Pulmonary artery endothelial cell (primary cell): ENCODE data around the gene RNF220. TPM values are rescaled to one million over a fixed set of nuclear protein-coding genes. Genes with fewer than 3 reads are reported as not detected.
"Not testable (repeated sequence)": the region's sequence is repeated elsewhere in the genome, so short reads cannot be mapped to it uniquely, and the experiment has no call there.

Source experiments
- DNase-seq: peaks from one replicate; pipeline ENCODE4 v3.0.0-alpha.2; 2011; ENCODE audit warnings: low read depth, low spot score
- total RNA-seq: library from RNA; depleted of rRNA; stranded (reverse); fragments of >200 nt; gene quantifications from 2 replicates; pipeline ENCODE4 v1.2.3, GENCODE V29; 2014

RNF220 gene
- total RNA-seq, 1 donor from 2014 or later, result 76.7 TPM

DNA sequence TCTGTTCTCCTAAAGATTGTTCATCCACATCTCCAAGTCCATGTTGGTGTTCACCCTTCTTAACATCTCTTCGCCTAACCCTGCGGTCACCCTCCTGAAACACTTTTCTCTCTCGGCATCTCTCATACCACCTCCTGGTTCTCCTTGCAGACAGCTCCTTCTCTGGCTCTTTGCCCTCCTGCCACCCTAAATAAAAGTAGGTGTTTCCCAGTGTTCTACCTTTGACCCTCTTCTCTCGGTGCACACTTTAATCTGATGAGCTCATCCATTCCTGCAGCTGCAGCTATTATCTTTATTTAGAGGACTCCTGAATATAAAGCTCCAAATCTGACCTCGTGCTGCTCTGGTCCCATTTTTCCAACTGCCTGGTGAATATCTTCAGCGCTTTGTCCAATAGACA, 142.3 kb downstream of the RNF220 start:
- DNase-seq, result no peak

DNA sequence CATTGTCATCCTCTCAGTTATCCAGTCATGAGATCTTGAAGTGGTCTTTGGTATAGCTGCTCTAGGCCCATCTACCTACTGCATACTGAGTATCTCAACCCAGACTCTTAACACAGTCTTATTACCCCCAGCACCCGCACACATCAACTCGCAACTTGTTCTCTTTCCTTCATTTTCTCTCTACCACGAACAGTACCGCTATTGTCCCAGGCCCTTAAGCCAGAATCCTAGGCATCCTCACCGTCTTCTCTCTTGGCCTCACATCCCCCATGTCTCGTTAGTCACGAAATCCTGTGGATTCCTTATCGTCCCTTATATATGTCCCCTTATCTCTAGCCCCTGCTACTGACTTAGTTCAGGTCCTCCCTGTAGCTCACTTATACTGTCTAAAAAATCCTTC, 142.8 kb downstream of the RNF220 start:
- no peak for DNase-seq

DNA sequence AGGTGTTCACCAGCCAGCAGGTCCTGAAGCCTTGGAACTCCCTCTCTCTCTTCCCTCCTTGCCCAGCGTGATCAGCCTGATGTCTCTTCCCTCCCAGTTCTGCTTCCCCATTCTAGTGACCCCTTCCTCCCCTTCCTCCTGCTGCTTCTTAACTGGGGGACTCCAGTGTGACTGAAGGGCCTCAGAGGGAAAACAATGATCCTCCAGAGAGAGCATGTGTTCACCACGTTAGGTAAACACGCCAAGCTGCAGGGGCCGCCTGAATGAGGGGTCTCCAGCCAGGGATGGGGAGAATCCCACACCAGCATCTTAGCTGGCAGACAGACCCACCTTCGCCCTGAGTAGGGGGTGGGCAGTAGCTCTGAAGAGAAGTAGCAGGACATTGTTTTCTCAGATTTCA, 144.5 kb downstream of the RNF220 start:
- DNase-seq, result no peak

DNA sequence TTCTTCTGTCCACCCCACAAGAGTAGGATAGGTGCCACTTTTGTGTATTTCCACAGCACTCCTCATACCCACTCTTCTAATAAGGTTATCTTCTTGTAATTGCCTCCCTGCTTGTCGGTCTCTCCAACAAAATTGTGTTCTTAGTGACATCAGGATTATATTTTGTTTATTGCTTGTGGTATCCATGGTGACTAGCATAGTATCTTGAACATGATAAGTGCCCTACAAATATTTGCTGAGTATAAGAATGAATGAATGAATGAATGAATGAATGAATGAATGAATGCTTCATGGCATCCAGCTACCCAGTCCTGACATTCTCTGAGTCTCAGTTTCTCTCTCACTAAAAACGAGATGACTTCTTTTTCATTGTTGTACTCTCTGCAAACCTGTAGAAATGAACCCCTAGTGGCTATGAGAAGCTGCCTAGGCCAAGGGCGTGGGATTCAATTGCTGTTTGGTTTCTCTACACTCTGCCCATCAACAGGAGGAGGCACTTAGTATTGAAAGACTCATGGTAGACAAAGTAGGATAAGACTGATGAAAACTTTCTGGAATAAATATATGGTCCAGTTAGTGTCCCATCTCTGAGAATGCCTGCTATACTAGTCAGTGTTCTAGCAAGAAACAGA, 148.2 kb downstream of the RNF220 start:
- DNase-seq, result no peak

DNA sequence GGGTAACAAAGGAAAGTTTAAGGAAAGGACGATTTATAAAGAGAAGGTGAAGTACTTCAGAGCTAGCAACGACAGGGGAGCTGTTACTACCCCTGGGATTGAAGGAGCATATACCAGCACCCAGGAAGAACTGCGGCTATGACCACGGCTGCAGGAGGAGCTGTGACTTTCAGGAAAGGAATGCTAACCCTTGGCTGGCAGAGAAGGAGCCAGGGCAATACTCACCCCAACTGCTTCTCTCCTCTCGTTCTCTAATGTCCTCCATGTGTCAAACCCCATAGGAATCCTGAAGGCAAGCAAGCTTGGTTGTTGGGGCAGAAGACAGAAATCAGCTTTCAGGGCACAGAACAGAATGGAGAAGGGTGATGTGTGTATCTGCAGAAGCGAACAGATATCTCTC, 148.7 kb downstream of the RNF220 start:
- DNase-seq, result no peak

DNA sequence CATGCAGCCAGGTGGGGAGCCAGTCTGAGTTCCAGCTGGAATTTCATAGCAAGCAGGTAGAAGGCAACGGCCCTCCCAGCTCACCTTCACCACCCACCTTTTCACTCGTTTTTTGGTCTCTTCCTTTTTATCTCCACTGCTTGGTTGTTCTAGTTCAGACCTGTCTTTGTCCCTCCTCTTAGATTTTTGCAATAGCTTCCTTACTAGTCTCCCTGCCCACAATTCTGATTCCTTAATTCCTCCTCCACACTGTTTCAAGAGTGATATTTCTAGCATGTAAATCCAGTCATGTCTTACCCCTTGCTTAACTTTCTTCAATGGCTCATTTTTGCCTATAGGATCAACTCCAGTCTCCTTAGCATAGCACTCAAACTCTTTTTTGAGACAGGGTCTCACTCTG, 149.7 kb downstream of the RNF220 start:
- no peak for DNase-seq

DNA sequence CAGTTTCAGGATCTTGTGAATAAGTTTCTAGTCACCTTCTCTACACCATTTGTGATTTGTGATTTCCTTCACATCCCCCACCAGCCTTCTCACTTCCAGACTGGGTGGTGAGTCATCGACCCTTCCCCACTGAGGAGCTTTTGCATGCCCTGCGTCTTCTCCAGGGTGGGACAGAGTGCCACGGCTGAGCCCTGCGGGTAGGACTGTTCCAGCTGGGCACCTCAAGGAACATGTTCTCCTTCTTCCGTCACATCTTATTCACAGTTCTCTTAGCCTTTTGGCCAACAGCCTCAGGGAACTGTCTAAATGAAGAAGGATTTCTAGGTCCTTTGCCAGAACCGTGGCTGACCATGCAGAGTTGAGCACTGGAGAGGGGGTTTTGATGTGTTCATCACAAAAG, 152.7 kb downstream of the RNF220 start:
- DNase-seq, result no peak

DNA sequence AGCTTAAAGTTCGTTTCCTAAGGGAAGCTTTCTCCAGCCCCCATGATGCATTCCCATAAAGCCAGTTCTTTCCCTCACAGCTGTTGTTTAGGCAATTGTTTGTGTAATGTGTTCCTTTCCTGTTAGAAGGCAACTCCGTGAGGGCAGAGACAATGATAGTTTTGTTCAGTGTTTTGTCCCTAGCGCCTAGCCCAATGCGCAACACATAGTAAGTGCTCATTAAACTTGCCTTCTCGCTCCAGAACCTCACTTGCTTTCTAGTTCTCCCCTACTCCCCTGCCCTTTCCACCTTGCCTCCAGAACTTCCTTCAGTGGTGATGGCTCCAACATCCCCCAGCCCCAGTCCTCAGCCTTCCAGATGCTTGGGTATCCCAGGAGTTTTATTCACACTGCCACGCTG, 153.8 kb downstream of the RNF220 start:
- no peak for DNase-seq

DNA sequence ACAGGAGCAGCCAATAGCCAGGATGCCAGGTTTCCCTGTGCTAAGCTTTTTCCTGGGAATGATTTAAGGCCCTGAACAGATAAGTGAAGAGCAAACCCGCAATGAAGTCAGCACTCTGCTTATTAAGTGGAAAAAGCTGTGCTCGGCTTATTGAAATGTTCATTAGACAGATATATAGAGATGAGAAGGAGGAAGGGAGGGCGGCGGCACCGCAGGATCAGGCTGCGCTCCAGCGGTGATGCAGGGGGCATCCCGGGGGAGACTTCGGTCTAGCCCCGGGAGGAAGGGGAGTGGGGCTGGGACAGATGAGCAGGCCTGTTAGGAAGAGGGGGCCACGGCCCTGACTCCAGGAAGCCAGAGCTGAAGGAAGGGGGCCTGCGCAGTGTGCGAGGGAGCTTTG, 154.3 kb downstream of the RNF220 start:
- no peak for DNase-seq

DNA sequence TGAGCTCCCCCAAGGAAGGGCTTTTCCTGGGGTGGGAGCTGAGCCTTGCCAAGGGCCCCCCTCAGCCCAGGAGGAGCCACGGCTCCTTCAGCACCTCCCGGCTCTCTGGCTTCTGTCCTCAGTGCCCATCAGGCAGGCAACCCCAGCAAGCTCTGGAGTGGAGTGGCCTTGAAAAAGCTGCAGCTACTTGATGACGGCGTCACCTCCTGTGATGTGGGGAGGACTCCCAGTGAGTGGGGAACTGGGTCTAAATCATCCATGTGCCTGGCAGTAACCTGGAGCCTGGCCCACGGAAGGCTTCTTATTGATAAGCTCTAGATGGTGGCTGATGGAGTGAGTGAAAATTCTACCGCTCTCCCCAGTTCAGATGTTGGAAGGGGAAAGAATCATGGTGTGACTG, 154.9 kb downstream of the RNF220 start:
- DNase-seq, result no peak

DNA sequence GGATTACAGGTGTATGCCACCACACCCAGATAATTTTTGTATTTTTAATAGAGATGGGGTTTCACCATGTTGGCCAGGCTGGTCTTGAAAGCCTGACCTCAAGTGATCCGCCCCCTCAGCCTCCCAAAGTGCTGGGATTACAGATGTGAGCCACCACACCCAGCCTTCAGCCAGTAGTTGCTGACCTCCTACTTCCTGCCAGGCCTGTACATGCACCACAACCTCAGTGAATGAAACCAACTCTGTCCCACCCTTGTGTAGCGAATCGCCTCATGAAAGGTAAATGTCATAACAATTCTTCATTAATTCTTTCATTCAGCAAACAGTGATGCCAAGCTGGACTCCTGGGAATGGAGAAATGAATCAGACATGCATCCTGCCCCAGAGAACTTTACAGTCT, 155.6 kb downstream of the RNF220 start:
- not testable (repeated sequence) for DNase-seq

DNA sequence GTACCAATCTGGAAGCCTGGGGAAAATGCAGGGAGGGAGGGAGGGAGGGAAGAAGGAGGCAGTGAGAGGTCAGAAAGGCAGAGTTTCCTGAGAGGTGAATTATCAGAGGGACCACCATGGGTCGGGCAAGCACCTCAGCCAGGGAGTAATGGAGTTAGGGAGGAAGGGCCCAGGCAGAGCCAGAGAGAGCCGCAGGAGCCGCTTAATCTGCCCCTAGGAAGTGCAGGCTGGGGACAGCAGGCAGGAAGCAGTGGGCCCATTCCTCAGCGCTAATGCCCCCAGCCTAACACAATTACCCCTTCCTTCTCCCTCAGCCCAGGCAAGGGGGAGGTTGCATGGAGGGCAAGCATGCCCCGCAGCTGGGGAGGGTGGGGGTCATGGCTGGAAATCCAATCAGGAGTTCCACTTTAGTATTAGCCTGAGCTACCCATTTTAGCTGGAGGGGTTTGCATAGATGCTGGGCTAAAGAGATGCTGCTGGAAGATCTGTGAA, 160.2 kb downstream of the RNF220 start:
- DNase-seq, result no peak

DNA sequence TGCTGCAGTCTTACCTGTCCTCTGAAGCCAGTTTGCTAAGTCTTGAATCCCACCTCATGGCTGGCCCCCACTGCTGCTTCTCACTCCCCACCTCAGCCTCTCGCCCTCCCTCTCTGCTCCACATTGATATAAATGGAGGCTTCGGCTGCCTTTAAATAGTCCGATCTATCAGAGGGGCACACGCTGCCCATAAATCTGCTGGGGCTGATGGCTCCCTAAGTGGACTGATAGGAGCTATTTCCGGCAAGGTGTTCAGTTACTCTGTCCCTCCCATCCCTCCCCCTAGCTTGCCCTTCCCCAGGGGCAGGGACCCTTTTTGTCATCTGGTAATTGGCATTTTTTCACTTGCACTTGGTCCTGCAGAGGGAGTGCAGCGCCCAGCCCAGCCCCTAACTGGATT, 160.8 kb downstream of the RNF220 start:
- DNase-seq, result no peak

DNA sequence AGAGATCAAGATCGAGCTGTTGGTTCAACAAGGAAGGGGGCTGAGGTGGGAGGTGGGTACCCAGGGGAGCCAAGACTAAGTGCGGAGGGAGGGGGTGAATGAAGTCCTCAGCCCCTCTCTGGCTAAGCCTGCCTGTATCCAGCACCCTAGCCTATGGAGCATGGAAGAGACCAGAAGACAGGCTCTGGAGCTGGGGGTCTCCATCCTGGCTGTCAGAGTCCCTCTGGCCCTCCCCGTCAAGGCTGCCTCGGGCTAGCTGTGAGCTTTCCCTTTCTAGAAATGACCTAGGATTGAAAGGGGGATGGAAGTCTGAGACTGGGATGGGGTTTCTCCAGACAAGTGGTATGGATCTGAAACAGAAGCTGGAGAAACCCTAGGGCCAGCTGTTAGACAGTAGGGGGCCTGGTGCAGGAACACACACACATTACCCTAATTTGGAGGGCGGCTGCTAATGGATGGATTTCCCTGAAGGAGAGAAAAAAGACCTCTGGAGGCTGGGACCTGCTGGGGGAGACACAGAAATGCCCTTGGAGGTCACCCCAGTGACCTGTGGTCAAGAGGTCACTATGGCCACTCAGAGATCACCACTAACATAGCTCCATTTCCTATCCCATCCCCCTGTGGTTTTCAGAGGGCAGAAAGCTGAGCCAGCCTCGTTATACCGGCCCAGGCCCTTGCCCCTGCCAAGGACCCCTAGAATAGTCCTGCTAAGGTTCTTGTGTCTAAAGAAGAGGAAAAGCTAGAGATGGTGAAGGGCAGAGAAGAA, 161.4 kb downstream of the RNF220 start:
- no peak for DNase-seq

DNA sequence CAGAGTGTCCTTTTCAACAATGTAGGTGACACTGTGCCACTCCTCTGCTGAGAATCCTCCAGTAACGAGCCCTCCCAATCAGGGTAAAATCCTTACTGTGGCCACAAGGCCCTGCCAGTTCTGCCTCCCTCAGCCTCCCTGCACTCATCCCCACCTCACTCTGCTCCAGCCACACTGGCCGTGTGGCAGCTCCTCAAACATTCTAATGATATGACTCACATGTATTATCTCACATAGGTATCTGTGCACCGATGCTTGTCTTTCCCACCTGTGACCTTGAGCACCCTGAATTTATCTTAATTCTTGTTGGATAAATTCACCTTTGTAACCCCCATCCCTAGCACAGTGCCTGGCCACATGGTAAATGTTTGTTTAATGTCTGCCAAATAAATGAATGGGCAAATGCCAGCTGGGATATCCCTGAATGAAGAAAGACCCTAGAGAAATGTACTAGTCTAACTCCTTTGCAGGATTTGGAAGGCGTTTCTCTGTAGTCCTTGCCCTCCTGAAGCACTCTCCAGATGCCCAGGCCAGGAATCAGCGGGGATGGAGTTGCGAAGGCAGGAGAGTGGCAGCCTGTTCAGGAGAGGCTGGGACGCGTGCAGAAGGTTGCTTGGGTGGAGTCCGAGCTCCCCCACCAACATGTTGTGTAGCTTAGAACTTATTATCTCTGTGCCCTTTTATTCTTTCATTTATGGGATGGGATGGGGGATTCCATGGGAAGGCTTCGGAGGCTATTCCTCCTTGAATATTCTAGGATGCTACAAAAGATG, 163.3 kb downstream of the RNF220 start:
- DNase-seq, result no peak

DNA sequence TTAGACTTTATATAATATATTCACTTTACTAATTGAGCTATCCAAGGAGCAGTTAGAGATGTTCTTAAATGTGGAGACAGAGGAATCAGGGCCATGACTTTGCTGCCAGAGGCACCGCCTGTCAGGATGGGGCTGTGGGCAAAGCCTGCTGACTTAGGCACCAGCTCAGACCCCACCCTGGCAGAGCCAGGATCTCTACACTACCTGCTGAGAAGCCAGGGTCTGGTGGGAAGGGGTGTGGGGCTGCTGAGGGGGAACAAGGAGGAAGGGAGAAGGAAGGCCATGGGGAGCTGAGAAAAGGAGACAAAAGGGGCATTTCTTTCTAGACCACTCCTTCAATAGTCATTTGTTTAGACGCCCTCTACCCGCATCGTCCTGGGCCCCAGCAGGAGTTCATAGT, 164.4 kb downstream of the RNF220 start:
- DNase-seq, result no peak

DNA sequence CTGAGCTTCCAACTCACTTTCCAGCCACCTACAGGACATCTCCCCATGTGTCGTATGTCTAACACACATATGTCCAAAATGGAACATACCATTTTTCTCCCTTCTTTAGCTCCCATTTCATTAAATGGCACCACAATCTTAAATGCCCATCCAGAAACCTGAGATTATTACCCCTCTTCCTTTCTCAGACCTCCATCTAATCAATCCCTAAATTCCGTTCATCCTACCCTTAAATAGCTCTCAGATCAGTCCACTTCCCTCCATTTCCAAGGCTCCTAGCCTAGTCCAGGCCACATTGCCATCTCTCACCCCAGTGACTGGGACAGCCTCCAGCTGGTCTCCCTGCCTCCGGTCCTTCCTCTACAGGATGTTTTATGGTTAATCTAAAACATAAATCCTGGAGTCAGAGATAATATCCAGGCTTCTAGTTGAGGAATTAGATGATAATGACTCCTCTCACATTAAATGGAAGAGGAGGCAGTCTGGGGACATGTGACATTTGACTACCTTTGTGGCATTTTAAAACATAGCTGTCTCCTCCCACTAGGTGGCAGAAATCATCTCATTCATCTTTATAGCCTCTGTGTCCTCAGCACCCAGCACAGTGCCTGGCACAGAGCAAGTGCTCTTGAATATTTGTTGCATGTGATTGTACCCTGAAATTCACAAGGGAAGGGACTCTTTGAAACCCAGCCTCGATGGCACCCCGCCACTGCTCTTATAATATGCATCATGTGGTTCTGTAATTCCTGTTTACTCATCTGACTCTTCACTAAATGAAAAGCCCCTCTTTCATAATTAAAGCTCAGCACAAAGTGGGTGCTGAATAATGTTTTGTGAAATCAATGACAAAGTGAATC, 166.9 kb downstream of the RNF220 start:
- no peak for DNase-seq

DNA sequence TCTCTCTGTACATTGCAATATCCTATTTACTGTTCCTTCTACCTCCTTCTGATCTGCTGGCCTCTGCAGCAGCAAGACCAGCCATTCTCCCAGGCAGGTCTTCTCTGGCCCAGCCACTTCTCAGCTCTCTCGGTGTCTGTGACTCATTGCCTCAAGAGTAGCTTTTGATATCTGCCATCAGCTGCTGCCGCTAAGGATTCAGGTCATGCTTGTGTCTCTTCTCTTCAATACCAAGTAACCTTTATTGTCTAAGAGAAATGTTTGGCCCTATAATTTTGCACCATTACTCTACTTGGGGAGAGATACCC, 167.5 kb downstream of the RNF220 start:
- no peak for DNase-seq

DNA sequence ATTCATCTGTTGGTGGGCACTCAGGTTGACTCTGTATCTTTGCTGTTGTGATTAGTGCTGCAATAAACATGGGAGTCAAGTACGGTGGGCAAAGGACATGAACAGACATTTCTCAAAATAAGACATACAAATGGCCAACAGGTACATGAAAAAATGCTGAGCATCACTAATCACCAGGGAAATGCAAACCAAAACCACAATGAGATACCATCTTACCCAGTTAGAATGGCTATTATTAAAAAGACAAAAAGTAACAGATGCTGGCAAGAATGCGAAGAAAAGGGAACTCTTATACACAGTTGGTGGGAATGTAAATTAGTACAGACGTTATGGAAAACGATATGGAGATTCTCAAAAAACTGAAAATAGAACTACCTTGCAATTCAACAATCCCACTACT, 170.3 kb downstream of the RNF220 start:
- DNase-seq, result no peak

DNA sequence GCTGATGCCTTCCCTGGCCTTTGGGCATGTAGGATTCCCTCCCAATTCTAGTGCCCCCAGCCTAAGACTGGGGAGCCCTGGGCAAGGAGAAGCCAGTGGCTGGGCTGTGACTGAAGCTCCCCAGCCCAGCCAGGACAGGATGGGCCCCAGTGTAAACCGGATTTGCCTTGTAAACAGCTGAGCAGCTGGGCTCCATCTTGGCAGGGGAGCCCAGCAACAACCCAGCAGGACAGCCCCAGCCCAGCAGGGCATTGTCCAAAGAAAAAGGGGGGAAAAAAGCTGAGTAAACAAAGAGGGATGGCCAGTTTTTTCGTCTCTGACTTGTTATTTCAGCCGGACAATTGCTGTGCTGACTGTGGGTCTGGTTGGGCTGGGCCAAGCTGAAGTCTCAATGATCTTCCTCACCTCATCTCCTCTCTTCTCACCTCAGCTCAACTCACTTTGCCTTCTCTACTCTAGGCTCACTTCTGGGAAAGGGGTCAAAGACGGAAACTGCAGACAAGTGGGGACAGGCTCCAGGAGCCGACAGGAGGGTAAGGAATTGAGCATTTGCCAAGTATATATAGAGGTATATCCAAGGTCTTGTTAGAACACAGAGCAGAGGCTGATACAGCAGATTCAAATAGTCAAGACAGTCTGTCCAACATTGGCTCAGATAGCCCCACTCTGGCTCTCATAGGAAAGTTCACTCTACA, 171.5 kb downstream of the RNF220 start:
- DNase-seq, result no peak

DNA sequence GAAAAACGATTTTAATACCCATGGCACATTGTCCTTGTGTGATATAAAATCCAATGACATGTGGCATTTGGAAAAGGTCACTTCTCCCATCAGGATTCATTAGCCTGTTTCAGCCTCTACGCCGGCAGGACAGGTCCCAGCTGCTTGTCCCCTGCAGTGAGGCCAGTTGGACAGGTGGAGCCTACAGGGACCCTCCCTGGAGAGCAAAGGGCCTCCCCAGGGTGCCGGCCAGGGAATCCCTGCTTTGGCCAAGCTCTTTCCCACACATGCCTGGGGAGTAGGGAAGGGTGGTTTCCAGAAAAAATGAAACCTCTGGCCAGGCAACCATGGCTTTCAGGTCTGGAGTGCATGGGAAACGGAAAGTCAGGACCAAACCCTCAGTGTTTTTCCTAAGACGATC, 176.2 kb downstream of the RNF220 start:
- no peak for DNase-seq
